ENCODE data around the gene CALHM3.
"Not testable (repeated sequence)": the region's sequence is repeated elsewhere in the genome, so short reads cannot be mapped to it uniquely, and the experiment has no call there.

The CALHM3 gene

GRCh38 chr10:103479135-103479534, at the start of gene CALHM3:
Gene CALHM3, minus strand, starts transcription at chr10:103479240. Its CDS starts 208 bp downstream, at chr10:103479032.
- DNase-seq (ENCODE audit: low read depth in 2 of 2, low spot score in 1 of 2) = no peak

GRCh38 chr10:103528549-103528948, 49.5 kb upstream of the CALHM3 start:
- DNase-seq (ENCODE audit: low read depth in 2 of 2, low spot score in 1 of 2) = no peak

- DNase-seq (ENCODE audit: low read depth in 2 of 2, low spot score in 1 of 2) = not testable (repeated sequence)
Measured at GRCh38 chr10:103527476-103527875, 48.4 kb upstream of the CALHM3 start.

GRCh38 chr10:103525901-103526300, 46.9 kb upstream of the CALHM3 start:
- no peak for DNase-seq (ENCODE audit: low read depth in 2 of 2, low spot score in 1 of 2)

- no peak for DNase-seq (ENCODE audit: low read depth in 2 of 2, low spot score in 1 of 2)
Measured at GRCh38 chr10:103523683-103524082, 44.6 kb upstream of the CALHM3 start.

- DNase-seq (ENCODE audit: low read depth in 2 of 2, low spot score in 1 of 2) = not testable (repeated sequence)
Measured at GRCh38 chr10:103522006-103522405, 43.0 kb upstream of the CALHM3 start.

GRCh38 chr10:103519798-103520197, 40.8 kb upstream of the CALHM3 start:
- DNase-seq (ENCODE audit: low read depth in 2 of 2, low spot score in 1 of 2) = no peak

- DNase-seq (ENCODE audit: low read depth in 2 of 2, low spot score in 1 of 2) = no peak
Measured at GRCh38 chr10:103517234-103518085, 38.4 kb upstream of the CALHM3 start.

GRCh38 chr10:103514244-103514643, 35.2 kb upstream of the CALHM3 start:
- no peak for DNase-seq (ENCODE audit: low read depth in 2 of 2, low spot score in 1 of 2)

GRCh38 chr10:103513380-103514060, 34.5 kb upstream of the CALHM3 start:
- no peak for DNase-seq (ENCODE audit: low read depth in 2 of 2, low spot score in 1 of 2)

GRCh38 chr10:103512591-103513379, 33.7 kb upstream of the CALHM3 start:
- no peak for DNase-seq (ENCODE audit: low read depth in 2 of 2, low spot score in 1 of 2)

- DNase-seq (ENCODE audit: low read depth in 2 of 2, low spot score in 1 of 2) = no peak
Measured at GRCh38 chr10:103512166-103512565, 33.1 kb upstream of the CALHM3 start.

- no peak for DNase-seq (ENCODE audit: low read depth in 2 of 2, low spot score in 1 of 2)
Measured at GRCh38 chr10:103510791-103511752, 32.0 kb upstream of the CALHM3 start.

- DNase-seq (ENCODE audit: low read depth in 2 of 2, low spot score in 1 of 2) = no peak
Measured at GRCh38 chr10:103510046-103510685, 31.1 kb upstream of the CALHM3 start.

- DNase-seq (ENCODE audit: low read depth in 2 of 2, low spot score in 1 of 2) = no peak
Measured at GRCh38 chr10:103507235-103508191, 28.5 kb upstream of the CALHM3 start.

GRCh38 chr10:103506061-103506460, 27.0 kb upstream of the CALHM3 start:
- DNase-seq (ENCODE audit: low read depth in 2 of 2, low spot score in 1 of 2) = no peak

GRCh38 chr10:103504181-103504783, 25.2 kb upstream of the CALHM3 start:
- DNase-seq (ENCODE audit: low read depth in 2 of 2, low spot score in 1 of 2) = no peak

GRCh38 chr10:103503777-103504176, 24.7 kb upstream of the CALHM3 start:
- DNase-seq (ENCODE audit: low read depth in 2 of 2, low spot score in 1 of 2) = not testable (repeated sequence)
